Heart right ventricle (tissue), 16 donors: Measurements from ENCODE around the gene CES3. TPM values are rescaled to one million over a fixed set of nuclear protein-coding genes. Genes with fewer than 3 reads are reported as not detected.
A peak's percentile ranks its signal among the peaks of the same experiment; 100 is the strongest.

Experiments
- ATAC-seq, 8 donors: fragments of 200-7000 bp; cut with Tn5 transposase; one replicate each; pipeline ENCODE4 v1.9.1; 2020; ENCODE audit warnings: mild to moderate bottlenecking in 8 of 8, moderate library complexity in 8 of 8, moderate number of reproducible peaks in 1 of 8
- DNase-seq, 2 donors: peaks; one replicate each; pipeline ENCODE4 v3.0.0-alpha.2; 2020
- H3K27ac ChIP-seq, 10 donors: fragments of 200-600 bp; sonication (generic) in 2 of 10; one replicate each; pipeline versions ENCODE4 v1.5.0 to v1.8.0; 2020 to 2022; ENCODE audit warnings: mild to moderate bottlenecking in 3 of 10
- H3K27me3 ChIP-seq, 7 donors: fragments of 200-600 bp; one replicate each; pipeline ENCODE4 v1.8.0; 2021 to 2022; ENCODE audit warnings: mild to moderate bottlenecking in 2 of 7
- H3K36me3 ChIP-seq, 9 donors: fragments of 200-600 bp; sonication (generic) in 1 of 9; one replicate each; pipeline versions ENCODE4 v1.5.0 to v1.8.0; 2020 to 2022; ENCODE audit warnings: mild to moderate bottlenecking in 2 of 9
- H3K4me1 ChIP-seq, 9 donors: fragments of 200-600 bp; sonication (generic) in 1 of 9; one replicate each; pipeline versions ENCODE4 v1.5.0 to v1.8.0; 2020 to 2022; ENCODE audit warnings: mild to moderate bottlenecking in 4 of 9
- H3K4me3 ChIP-seq, 10 donors: fragments of 200-600 bp; sonication (generic) in 2 of 10; one replicate each; pipeline versions ENCODE4 v1.5.0 to v1.8.0; 2020 to 2022; ENCODE audit warnings: mild to moderate bottlenecking in 7 of 10, moderate library complexity in 2 of 10
- H3K9me3 ChIP-seq, 11 donors: fragments of 200-600 bp in 10 of 11; sonication (generic) in 2 of 11; one replicate each; pipeline versions ENCODE4 v1.5.0 to v1.8.0; 2013 to 2022; ENCODE audit warnings: mild to moderate bottlenecking in 2 of 11, control low read depth in 1 of 11, moderate library complexity in 1 of 11
- WGBS, 2 donors: extraction: QIAGEN DNeasy Blood & Tissue Kit; methylation state at CpG; one replicate each; pipeline ENCODE4 v1.1.7; 2013; ENCODE audit warnings: inconsistent platforms in 1 of 2; 5-methylcytosine and 5-hydroxymethylcytosine counted together
- intact Hi-C, 10 donors: fragments of 100-400 bp; cut with DNase I; formaldehyde crosslinking; loops; one replicate each; pipeline versions ENCODE4 v1.11.1 to v1.14.2; 2022
- long read RNA-seq, 3 donors: library from polyadenylated mRNA; unstranded; transcript quantifications; one replicate each; pipeline ENCODE4 v2.0.0, GENCODE V29; 2020 to 2021
- polyA plus RNA-seq, 2 donors: library from polyadenylated mRNA; stranded (reverse); fragments of 200-250 nt; gene quantifications; one replicate each; pipeline ENCODE4 v1.2.3, GENCODE V29; 2013
- total RNA-seq, 10 donors: library from RNA; stranded (reverse); fragmentation: NEBNext Ultra II Directional in 3 of 10; extraction: Animal tissue kit (Norgen Biotek cat#: 25700) in 3 of 10; gene quantifications; one replicate each; pipeline versions ENCODE4 v1.2.1 to v1.2.4, GENCODE V29; 2021 to 2023
- TF ChIP-seq, protein P1 (sequence below), 9 donors: fragments of 200-600 bp; sonication (generic) in 2 of 9; IDR thresholded peaks; one replicate each; pipeline versions ENCODE4 v1.5.0 to v1.8.0; 2021 to 2022; ENCODE audit warnings: antibody characterized with exemption in 9 of 9, mild to moderate bottlenecking in 5 of 9, moderate library complexity in 1 of 9
- donor health status: Arrhythmogenic right ventricular cardiomyopathy.
- donor health status: ischemic (EF 13 %, LVEDD 7.1; RV severe dilation, severe dysfunction).
- donor health status: healthy with polysubstance abuse.
- donor health status: DM: no; HTN: yes; CAD: no.
- donor health status: DM: no; HTN: no; CAD: no.
- donor health status: ischemic (EF 25% LVEDD 6.9; RV normal size, moderate dysfunction).
- donor health status: ischemic (EF 25% LVEDD 5.7; RV mildly dilated, moderate dysfunction).
- donor health status: healthy.
- donor health status: DM: yes; HTN: yes; CAD: no.
- donor health status: Ischemic cardiomyopathy.
- donor health status: ischemic (EF 35%, LVEDD 5.7; RV mildly dilated, moderate dysfunction).
- donor health status: nonischemic (EF 11% LVEDD 7.7; RV severe dilation, severe dysfunction).
- donor health status: DM: yes; HTN: yes; CAD: no.
- donor health status: PGD.
- donor health status: ischemic (EF 29% LVEDD 5.4; RV normal size, mild dysfunction).
- donor health status: nonischemic (EF 23%, LVEDD 6.1; RV moderate dilation, normal function).

The CES3 gene, protein sequence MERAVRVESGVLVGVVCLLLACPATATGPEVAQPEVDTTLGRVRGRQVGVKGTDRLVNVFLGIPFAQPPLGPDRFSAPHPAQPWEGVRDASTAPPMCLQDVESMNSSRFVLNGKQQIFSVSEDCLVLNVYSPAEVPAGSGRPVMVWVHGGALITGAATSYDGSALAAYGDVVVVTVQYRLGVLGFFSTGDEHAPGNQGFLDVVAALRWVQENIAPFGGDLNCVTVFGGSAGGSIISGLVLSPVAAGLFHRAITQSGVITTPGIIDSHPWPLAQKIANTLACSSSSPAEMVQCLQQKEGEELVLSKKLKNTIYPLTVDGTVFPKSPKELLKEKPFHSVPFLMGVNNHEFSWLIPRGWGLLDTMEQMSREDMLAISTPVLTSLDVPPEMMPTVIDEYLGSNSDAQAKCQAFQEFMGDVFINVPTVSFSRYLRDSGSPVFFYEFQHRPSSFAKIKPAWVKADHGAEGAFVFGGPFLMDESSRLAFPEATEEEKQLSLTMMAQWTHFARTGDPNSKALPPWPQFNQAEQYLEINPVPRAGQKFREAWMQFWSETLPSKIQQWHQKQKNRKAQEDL
- 1 to 10 TPM in 6 of 10 donors, under 1 TPM in 4; 0.45 to 2.4 (median 1.1) TPM for total RNA-seq
- polyA plus RNA-seq: 1 to 10 TPM in 1 of 2 donors, under 1 TPM in 1; 0.07 to 2.8 TPM
- long read RNA-seq, donor 1: 0 reads
- long read RNA-seq, donor 2, partial matches to known transcripts: 0 of 1 reads
- long read RNA-seq, donor 2, other reads (novel, unspliced or antisense): 1 of 1 reads
- long read RNA-seq, donor 3: 0 reads

DNA sequence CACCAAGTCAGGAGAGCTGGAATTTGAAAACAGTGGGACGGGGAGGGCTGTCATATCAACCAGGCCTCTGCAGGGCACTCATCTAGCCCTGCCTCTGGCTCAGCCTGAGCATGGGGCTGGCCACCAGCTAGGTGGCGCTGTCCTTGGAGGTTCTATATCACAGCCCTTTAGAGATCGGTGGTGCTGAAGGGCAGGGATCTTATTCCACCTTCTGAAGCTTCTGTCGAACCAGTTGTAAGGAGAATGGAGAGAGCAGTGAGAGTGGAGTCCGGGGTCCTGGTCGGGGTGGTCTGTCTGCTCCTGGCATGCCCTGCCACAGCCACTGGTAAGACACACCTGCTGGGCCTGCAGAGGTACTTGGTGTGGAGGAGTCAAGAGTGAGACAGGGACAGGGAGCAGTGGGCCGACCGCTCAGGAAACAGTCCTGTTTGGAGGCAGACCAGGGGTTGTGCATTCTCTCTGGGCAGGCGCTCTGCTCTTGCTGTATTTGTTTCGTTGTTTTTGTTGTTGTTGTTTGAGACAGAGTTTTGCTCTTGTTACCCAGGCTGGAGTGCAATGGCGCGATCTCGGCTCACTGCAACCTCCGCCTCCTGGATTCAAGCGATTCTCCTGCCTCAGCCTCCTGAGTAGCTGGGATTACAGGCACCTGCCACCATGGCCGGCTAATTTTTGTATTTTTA, at the start of gene CES3:
CES3 (plus strand) TSS at position 202 of the 680 bp plus-strand sequence; CDS start at position 244, 42 bp downstream.
- Histone ChIP-seq H3K27me3 (no peaks in the 10 kb centered on the region), H3K4me1 (peaks cover 0 to 12% (median 0%) of the 10 kb centered on the region in 9 donors), H3K27ac (no peak within 1 kb of the TSS), H3K4me3 (no peak within 1 kb of the TSS), H3K36me3 (no peaks in the 10 kb centered on the region), H3K9me3 (no peaks in the 10 kb centered on the region)
- intact Hi-C loops: no loop called here
- ATAC-seq: peak in 7 of 8 donors; percentile 63 to 76 (median 69)
- DNase-seq: peak in 1 of 2 donors; percentile 42
- WGBS, 2 donors: 63 to 67% methylated on average over 15 to 16 of the region's 16 CpGs
- TF ChIP-seq, protein P1, sequence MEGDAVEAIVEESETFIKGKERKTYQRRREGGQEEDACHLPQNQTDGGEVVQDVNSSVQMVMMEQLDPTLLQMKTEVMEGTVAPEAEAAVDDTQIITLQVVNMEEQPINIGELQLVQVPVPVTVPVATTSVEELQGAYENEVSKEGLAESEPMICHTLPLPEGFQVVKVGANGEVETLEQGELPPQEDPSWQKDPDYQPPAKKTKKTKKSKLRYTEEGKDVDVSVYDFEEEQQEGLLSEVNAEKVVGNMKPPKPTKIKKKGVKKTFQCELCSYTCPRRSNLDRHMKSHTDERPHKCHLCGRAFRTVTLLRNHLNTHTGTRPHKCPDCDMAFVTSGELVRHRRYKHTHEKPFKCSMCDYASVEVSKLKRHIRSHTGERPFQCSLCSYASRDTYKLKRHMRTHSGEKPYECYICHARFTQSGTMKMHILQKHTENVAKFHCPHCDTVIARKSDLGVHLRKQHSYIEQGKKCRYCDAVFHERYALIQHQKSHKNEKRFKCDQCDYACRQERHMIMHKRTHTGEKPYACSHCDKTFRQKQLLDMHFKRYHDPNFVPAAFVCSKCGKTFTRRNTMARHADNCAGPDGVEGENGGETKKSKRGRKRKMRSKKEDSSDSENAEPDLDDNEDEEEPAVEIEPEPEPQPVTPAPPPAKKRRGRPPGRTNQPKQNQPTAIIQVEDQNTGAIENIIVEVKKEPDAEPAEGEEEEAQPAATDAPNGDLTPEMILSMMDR (IDR thresholded peaks at IDR 0.05): peak; percentile 17 to 79 (median 63)

- no peak overlapping the region for H3K27ac ChIP-seq
- peaks cover 0 to 21% (median 10%) of the 10 kb centered on the region in 9 donors for H3K4me1 ChIP-seq
- TF ChIP-seq, protein P1 (IDR thresholded peaks at IDR 0.05): no peak
- H3K9me3 ChIP-seq: no peaks in the 10 kb centered on the region
- H3K27me3 ChIP-seq: no peaks in the 10 kb centered on the region
- DNase-seq: no peak
- no peaks in the 10 kb centered on the region for H3K36me3 ChIP-seq
- intact Hi-C loops: no loop called here
- 92% methylated on average over 8 of the region's 8 CpGs for WGBS, 2 donors
- no peak overlapping the region for H3K4me3 ChIP-seq
- ATAC-seq: no peak
These were observed 49.3 kb upstream of the CES3 start for GRCh38 chr16:66911801-66912200.

GRCh38 chr16:66913081-66913480, 48.0 kb upstream of the CES3 start:
- Histone ChIP-seq H3K4me1 (peaks cover 0 to 9% (median 0%) of the 10 kb centered on the region in 9 donors), H3K36me3 (no peaks in the 10 kb centered on the region), H3K27me3 (no peaks in the 10 kb centered on the region), H3K4me3 (no peak overlapping the region), H3K9me3 (no peaks in the 10 kb centered on the region), H3K27ac (no peak overlapping the region)
- WGBS, 2 donors: 49 to 55% methylated on average over 10 of the region's 10 CpGs
- TF ChIP-seq, protein P1 (IDR thresholded peaks at IDR 0.05): no peak
- DNase-seq: no peak
- ATAC-seq: no peak
- intact Hi-C loops: no loop called here

DNA sequence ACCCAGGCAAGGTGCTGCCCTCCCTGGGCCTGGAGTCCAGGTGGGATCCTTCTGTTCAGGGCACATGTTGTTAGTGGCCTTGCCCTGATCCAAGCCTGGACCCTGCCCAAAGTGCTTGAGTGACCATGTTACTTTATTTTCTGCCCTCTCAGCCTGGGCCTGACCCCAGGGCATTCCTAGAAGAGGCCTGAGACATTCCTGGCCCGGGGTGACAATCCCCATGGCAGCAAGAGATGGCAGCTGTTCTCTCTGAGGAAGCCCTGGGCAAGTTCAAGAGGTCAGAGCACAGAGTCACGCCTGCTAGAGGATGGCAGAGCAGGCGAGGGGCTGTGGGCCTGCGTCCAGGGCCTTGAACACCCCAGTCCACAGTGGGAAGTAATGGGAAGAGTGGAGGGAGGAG, 47.4 kb upstream of the CES3 start:
- no peaks in the 10 kb centered on the region for H3K36me3 ChIP-seq
- ATAC-seq: no peak
- WGBS, 2 donors: 79% methylated on average over 4 of the region's 4 CpGs

More for the DNA sequence above, 47.4 kb upstream of the CES3 start:
- intact Hi-C loops: no loop called here
- no peaks in the 10 kb centered on the region for H3K9me3 ChIP-seq
- H3K27me3 ChIP-seq: no peaks in the 10 kb centered on the region
- no peak overlapping the region for H3K4me3 ChIP-seq
- TF ChIP-seq, protein P1 (IDR thresholded peaks at IDR 0.05): no peak
- no peak for DNase-seq
- H3K4me1 ChIP-seq: peaks cover 0 to 8% (median 0%) of the 10 kb centered on the region in 9 donors
- no peak overlapping the region for H3K27ac ChIP-seq
